ENCODE measurements around the gene LTBP1.

DNA sequence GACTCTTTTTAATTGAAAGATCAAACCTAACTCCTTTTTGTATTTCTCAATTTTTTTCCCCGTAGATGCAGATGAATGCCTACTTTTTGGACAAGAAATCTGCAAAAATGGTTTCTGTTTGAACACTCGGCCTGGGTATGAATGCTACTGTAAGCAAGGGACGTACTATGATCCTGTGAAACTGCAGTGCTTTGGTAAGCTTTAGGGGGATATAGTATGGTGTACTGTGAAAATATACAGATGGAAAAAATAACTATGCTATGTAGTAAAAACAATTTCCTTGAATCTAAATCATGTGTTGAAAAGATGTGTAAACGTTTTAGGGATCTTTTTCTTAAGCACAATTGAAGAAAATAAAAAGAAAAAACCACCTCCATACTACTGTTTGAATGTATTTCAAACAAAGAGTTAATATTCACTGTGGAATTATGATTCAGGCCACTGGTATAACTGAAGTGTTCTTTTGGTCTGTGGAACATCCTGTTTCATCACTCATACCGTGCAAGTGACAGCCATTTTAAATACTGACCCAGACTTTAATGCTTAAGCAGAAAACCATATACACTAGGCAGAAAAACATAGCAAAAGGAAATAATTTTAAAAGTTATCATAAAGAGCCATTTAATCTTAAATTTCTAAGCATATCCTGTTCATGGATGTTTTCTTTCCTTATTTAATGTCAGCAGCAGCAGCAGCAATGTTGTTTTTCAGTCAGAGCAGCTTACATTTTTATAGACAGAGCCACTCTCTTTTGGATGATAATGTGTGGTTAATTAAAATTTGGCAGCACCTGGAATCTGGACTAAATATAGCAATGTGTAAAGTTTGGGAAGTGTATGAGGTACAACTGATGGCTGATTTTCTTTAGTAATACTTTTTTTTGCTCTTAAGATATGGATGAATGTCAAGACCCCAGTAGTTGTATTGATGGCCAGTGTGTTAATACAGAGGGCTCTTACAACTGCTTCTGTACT lies 416.9 kb downstream of the LTBP1 start:
- TF ChIP-seq, protein P1, sequence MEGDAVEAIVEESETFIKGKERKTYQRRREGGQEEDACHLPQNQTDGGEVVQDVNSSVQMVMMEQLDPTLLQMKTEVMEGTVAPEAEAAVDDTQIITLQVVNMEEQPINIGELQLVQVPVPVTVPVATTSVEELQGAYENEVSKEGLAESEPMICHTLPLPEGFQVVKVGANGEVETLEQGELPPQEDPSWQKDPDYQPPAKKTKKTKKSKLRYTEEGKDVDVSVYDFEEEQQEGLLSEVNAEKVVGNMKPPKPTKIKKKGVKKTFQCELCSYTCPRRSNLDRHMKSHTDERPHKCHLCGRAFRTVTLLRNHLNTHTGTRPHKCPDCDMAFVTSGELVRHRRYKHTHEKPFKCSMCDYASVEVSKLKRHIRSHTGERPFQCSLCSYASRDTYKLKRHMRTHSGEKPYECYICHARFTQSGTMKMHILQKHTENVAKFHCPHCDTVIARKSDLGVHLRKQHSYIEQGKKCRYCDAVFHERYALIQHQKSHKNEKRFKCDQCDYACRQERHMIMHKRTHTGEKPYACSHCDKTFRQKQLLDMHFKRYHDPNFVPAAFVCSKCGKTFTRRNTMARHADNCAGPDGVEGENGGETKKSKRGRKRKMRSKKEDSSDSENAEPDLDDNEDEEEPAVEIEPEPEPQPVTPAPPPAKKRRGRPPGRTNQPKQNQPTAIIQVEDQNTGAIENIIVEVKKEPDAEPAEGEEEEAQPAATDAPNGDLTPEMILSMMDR (IDR thresholded peaks at IDR 0.05; ENCODE audit: insufficient read depth, low read depth, low read length) = no peak
- TF ChIP-seq EZH2 (IDR thresholded peaks at IDR 0.05; ENCODE audit: insufficient read depth, low read length) = no peak

Measured in astrocyte (in vitro differentiated cells and primary cell).